H9 (cell line): ENCODE measurements around the gene ACKR3. TPM values are rescaled to one million over a fixed set of nuclear protein-coding genes. Genes with fewer than 3 reads are reported as not detected.

Experiments
- DNase-seq: peaks from one replicate; pipeline ENCODE4 v3.0.0-alpha.2; 2017
- H2AFZ ChIP-seq: one replicate; pipeline ENCODE4 v1.6.1; 2013; ENCODE audit warnings: mild to moderate bottlenecking, low read length, control low read depth, moderate library complexity
- H2AK5ac ChIP-seq: 2 replicates; pipeline ENCODE4 v1.6.1; 2013; ENCODE audit warnings: low read length, control low read depth, mixed read lengths; ENCODE audit not compliant: insufficient read length
- H2BK120ac ChIP-seq: one replicate; pipeline ENCODE4 v1.6.1; 2013; ENCODE audit warnings: low read depth, mild to moderate bottlenecking, low read length, control low read depth, inconsistent platforms; ENCODE audit not compliant: poor library complexity, severe bottlenecking
- H2BK12ac ChIP-seq: 2 replicates; pipeline ENCODE4 v1.6.1; 2013; ENCODE audit warnings: low read length, control low read depth, mixed read lengths, low read depth; ENCODE audit not compliant: insufficient read length
- H2BK15ac ChIP-seq: 2 replicates; pipeline ENCODE4 v1.6.1; 2013; ENCODE audit warnings: low read depth, low read length, control low read depth
- H2BK20ac ChIP-seq: one replicate; pipeline ENCODE4 v1.6.1; 2013; ENCODE audit warnings: low read depth, mild to moderate bottlenecking, low read length, control low read depth, inconsistent platforms; ENCODE audit not compliant: poor library complexity, severe bottlenecking
- H2BK5ac ChIP-seq: 2 replicates; pipeline ENCODE4 v1.6.1; 2013; ENCODE audit warnings: low read length, control low read depth, mixed read lengths; ENCODE audit not compliant: insufficient read length
- H3K14ac ChIP-seq: 2 replicates; pipeline ENCODE4 v1.6.1; 2013; ENCODE audit warnings: low read length, control low read depth; ENCODE audit not compliant: insufficient read depth
- H3K18ac ChIP-seq: 2 replicates; pipeline ENCODE4 v1.6.1; 2013; ENCODE audit warnings: low read depth, mild to moderate bottlenecking, mixed read lengths, low read length, control low read depth; ENCODE audit not compliant: insufficient read length
- H3K23ac ChIP-seq: 2 replicates; pipeline ENCODE4 v1.6.1; 2013; ENCODE audit warnings: low read length, control low read depth, mixed read lengths, low read depth; ENCODE audit not compliant: insufficient read length
- H3K23me2 ChIP-seq: 2 replicates; pipeline ENCODE4 v1.6.1; 2013; ENCODE audit warnings: low read depth, mild to moderate bottlenecking, mixed read lengths, low read length, control low read depth; ENCODE audit not compliant: insufficient read length, poor library complexity, severe bottlenecking
- H3K27ac ChIP-seq: 2 replicates; pipeline ENCODE4 v1.5.1; 2013; ENCODE audit warnings: low read length, control low read depth, mixed read lengths, low read depth; ENCODE audit not compliant: insufficient read length
- H3K27me3 ChIP-seq: 2 replicates; pipeline ENCODE4 v1.6.1; 2013; ENCODE audit warnings: low read length, control low read depth, inconsistent platforms; ENCODE audit not compliant: insufficient read depth
- H3K4ac ChIP-seq: 2 replicates; pipeline ENCODE4 v1.6.1; 2013; ENCODE audit warnings: low read depth, mild to moderate bottlenecking, control low read depth, inconsistent platforms, low read length, moderate library complexity
- H3K4me1 ChIP-seq: 2 replicates; pipeline ENCODE4 v1.6.1; 2013; ENCODE audit warnings: low read length, control low read depth, inconsistent platforms; ENCODE audit not compliant: insufficient read depth
- H3K4me2 ChIP-seq: 2 replicates; pipeline ENCODE4 v1.6.1; 2013; ENCODE audit warnings: low read length, control low read depth, mixed read lengths; ENCODE audit not compliant: insufficient read length, insufficient read depth
- H3K56ac ChIP-seq: 2 replicates; pipeline ENCODE4 v1.6.1; 2013; ENCODE audit warnings: low read depth, mild to moderate bottlenecking, mixed read lengths, low read length, control low read depth; ENCODE audit not compliant: insufficient read length
- H3K79me1 ChIP-seq: 2 replicates; pipeline ENCODE4 v1.6.1; 2013; ENCODE audit warnings: low read depth, mild to moderate bottlenecking, moderate library complexity, low read length, control low read depth, inconsistent platforms; ENCODE audit not compliant: insufficient read depth, poor library complexity, severe bottlenecking
- H3K79me2 ChIP-seq: 2 replicates; pipeline ENCODE4 v1.6.1; 2013; ENCODE audit warnings: low read length, control low read depth, inconsistent platforms; ENCODE audit not compliant: insufficient read depth
- H3K9ac ChIP-seq: 2 replicates; pipeline ENCODE4 v1.6.1; 2013; ENCODE audit warnings: low read length, control low read depth, mixed read lengths; ENCODE audit not compliant: insufficient read length; ENCODE audit errors: extremely low read depth
- H3K9me3 ChIP-seq: one replicate; pipeline ENCODE4 v1.6.1; 2013; ENCODE audit warnings: low read depth, low read length, inconsistent platforms; ENCODE audit not compliant: control insufficient read depth
- H3T11ph ChIP-seq: one replicate; pipeline ENCODE4 v1.6.1; 2013; ENCODE audit warnings: mild to moderate bottlenecking, low read length, control low read depth, inconsistent platforms
- H4K20me1 ChIP-seq: one replicate; pipeline ENCODE4 v1.6.1; 2013; ENCODE audit not compliant: control insufficient read depth, insufficient read length, insufficient read depth
- H4K5ac ChIP-seq: 2 replicates; pipeline ENCODE4 v1.6.1; 2013; ENCODE audit warnings: low read depth, mild to moderate bottlenecking, mixed read lengths, low read length, control low read depth; ENCODE audit not compliant: insufficient read length
- H4K8ac ChIP-seq: replicated peaks from 2 replicates; pipeline ENCODE4 v1.6.1; 2013; ENCODE audit warnings: low read length, control low read depth, mixed read lengths, low read depth; ENCODE audit not compliant: insufficient read length
- H4K91ac ChIP-seq: 2 replicates; pipeline ENCODE4 v1.6.1; 2013; ENCODE audit warnings: low read depth, mild to moderate bottlenecking, moderate library complexity, mixed read lengths, low read length, control low read depth; ENCODE audit not compliant: insufficient read length
- H3K27ac Mint-ChIP-seq, 3 experiments: 2 replicates in 2 of 3; 3 replicates in 1 of 3; pipeline ENCODE4 v1.8.0; 2020 to 2021; ENCODE audit warnings: mixed read lengths in 3 of 3, mild to moderate bottlenecking in 1 of 3, moderate library complexity in 1 of 3
- H3K27me3 Mint-ChIP-seq: 2 replicates; pipeline ENCODE4 v1.8.0; 2021; ENCODE audit warnings: low read depth, mild to moderate bottlenecking, moderate library complexity, mixed read lengths
- H3K36me3 Mint-ChIP-seq, 3 experiments: 2 replicates in 2 of 3; 3 replicates in 1 of 3; pipeline ENCODE4 v1.8.0; 2020 to 2021; ENCODE audit warnings: low read depth in 3 of 3, mixed read lengths in 3 of 3; ENCODE audit not compliant: insufficient read depth in 1 of 3
- H3K4me1 Mint-ChIP-seq, 2 experiments: 2 replicates each; pipeline ENCODE4 v1.8.0; 2020; ENCODE audit warnings: mixed read lengths in 2 of 2
- H3K4me3 Mint-ChIP-seq, 2 experiments: 2 replicates in 1 of 2; 3 replicates in 1 of 2; pipeline ENCODE4 v1.8.0; 2020 to 2021; ENCODE audit warnings: mild to moderate bottlenecking in 2 of 2, mixed read lengths in 2 of 2, moderate library complexity in 1 of 2
- H3K9me3 Mint-ChIP-seq, 2 experiments: 2 replicates in 1 of 2; 3 replicates in 1 of 2; pipeline ENCODE4 v1.8.0; 2020; ENCODE audit warnings: mild to moderate bottlenecking in 2 of 2, mixed read lengths in 2 of 2, moderate library complexity in 1 of 2
- CTCF ChIP-seq: fragments of 200-600 bp; sonication (generic); conservative IDR thresholded peaks from 3 replicates; pipeline ENCODE4 v1.8.0; 2021; ENCODE audit warnings: antibody characterized with exemption, mild to moderate bottlenecking
- WGBS: extraction: QIAGEN DNeasy Blood & Tissue Kit; methylation state at CpG from one replicate; pipeline ENCODE4 v1.1.7; 2013; ENCODE audit warnings: missing lambda C conversion rate, low lambda C conversion rate, mixed read lengths; ENCODE audit not compliant: insufficient read length; ENCODE audit errors: extremely low coverage; 5-methylcytosine and 5-hydroxymethylcytosine counted together
- total RNA-seq: library from RNA; stranded (reverse); gene quantifications from 2 replicates; pipeline ENCODE4 v1.2.1, GENCODE V29; 2021

The ACKR3 gene
- total RNA-seq, 1 experiment from 2014 or later, result 0.44 TPM

- H2BK20ac ChIP-seq, result no peak overlapping the region
- no peak overlapping the region for H2BK5ac ChIP-seq
- DNase-seq, result no peak
- H3K27me3 ChIP-seq, result no peaks in the 10 kb centered on the region
- H4K8ac ChIP-seq, result no peak overlapping the region
- Mint-ChIP-seq H3K4me1 (peaks cover 43 to 48% of the 10 kb centered on the region in 2 experiments), H3K9me3 (no peaks in the 10 kb centered on the region), H3K27ac (peak overlapping the region in 2 of 3 experiments; percentile 25 to 45; a peak in 2 of 7 replicates), H3K4me3 (no peak overlapping the region), H3K36me3 (peaks cover 2 to 12% (median 10%) of the 10 kb centered on the region in 3 experiments; a peak in 5 of 7 replicates), H3K27me3 (peaks cover 3% of the 10 kb centered on the region; the same call in 1 of the 2 replicates)
- H4K91ac ChIP-seq, result no peak overlapping the region
- H3K9me3 ChIP-seq, result no peaks in the 10 kb centered on the region
- no peak overlapping the region for H2AK5ac ChIP-seq
- H3K18ac ChIP-seq, result no peak overlapping the region
- no peak overlapping the region for H3K9ac ChIP-seq
- no peak overlapping the region for H3K27ac ChIP-seq
- H3K4me1 ChIP-seq, result 0 out of 2 replicates have a peak, but pooled peaks cover 2% of the 10 kb centered on the region
- H3K23me2 ChIP-seq, result no peaks in the 10 kb centered on the region
- no peak overlapping the region for H3K14ac ChIP-seq
- H4K5ac ChIP-seq, result no peak overlapping the region
- H3K23ac ChIP-seq, result no peak overlapping the region
- WGBS, result no CpG with 5 or more reads among the region's 9 CpGs
- no peak overlapping the region for H2BK12ac ChIP-seq
- no peak overlapping the region for H2BK15ac ChIP-seq
- no peaks in the 10 kb centered on the region for H4K20me1 ChIP-seq
- H3K56ac ChIP-seq, result no peak overlapping the region
- H2AFZ ChIP-seq, result no peak overlapping the region
- H3T11ph ChIP-seq, result no peak overlapping the region
- no peak overlapping the region for H2BK120ac ChIP-seq
- H3K4me2 ChIP-seq, result no peak overlapping the region
- TF ChIP-seq CTCF, result no peak
- no peak overlapping the region for H3K4ac ChIP-seq
- no peaks in the 10 kb centered on the region for H3K79me2 ChIP-seq
- H3K79me1 ChIP-seq, result no peaks in the 10 kb centered on the region
Measured at GRCh38 chr2:236579048-236579745, 9.6 kb downstream of the ACKR3 start.
